Upper lobe of right lung (tissue), 1 donor: ENCODE results near the gene MMAB. TPM values are rescaled to one million over a fixed set of nuclear protein-coding genes. Genes with fewer than 3 reads are reported as not detected.
A peak's percentile ranks its signal among the peaks of the same experiment; 100 is the strongest.

Experiments used
- ATAC-seq: fragments of 200-7000 bp; cut with Tn5 transposase; one replicate; pipeline ENCODE4 v1.9.1; 2020; ENCODE audit warnings: mild to moderate bottlenecking, moderate library complexity
- DNase-seq: peaks from one replicate; pipeline ENCODE4 v3.0.0-alpha.2; 2020
- H3K27ac ChIP-seq: fragments of 200-600 bp; one replicate; pipeline ENCODE4 v1.8.0; 2022
- H3K27me3 ChIP-seq: fragments of 200-600 bp; one replicate; pipeline ENCODE4 v1.8.0; 2022; ENCODE audit warnings: mild to moderate bottlenecking
- H3K36me3 ChIP-seq: fragments of 200-600 bp; one replicate; pipeline ENCODE4 v1.8.0; 2022
- H3K4me1 ChIP-seq: fragments of 200-600 bp; one replicate; pipeline ENCODE4 v1.8.0; 2022
- H3K4me3 ChIP-seq: fragments of 200-600 bp; one replicate; pipeline ENCODE4 v1.8.0; 2022; ENCODE audit warnings: mild to moderate bottlenecking
- H3K9me3 ChIP-seq: fragments of 200-600 bp; one replicate; pipeline ENCODE4 v1.8.0; 2022
- intact Hi-C: fragments of 100-400 bp; cut with DNase I; formaldehyde crosslinking; loops from one replicate; pipeline ENCODE4 v1.11.0; 2022
- total RNA-seq: library from RNA; stranded (reverse); fragmentation: NEBNext Ultra II Directional; extraction: Animal tissue kit (Norgen Biotek cat#: 25700); gene quantifications from one replicate; pipeline ENCODE4 v1.2.1, GENCODE V29; 2021
- TF ChIP-seq, protein P1 (sequence below): fragments of 200-600 bp; IDR thresholded peaks from one replicate; pipeline ENCODE4 v1.8.0; 2022; ENCODE audit warnings: antibody characterized with exemption
- donor health status: DM: no; HTN: yes; CAD: no; lungs with severe emphysema.

MMAB gene
- total RNA-seq, 1 donor from 2014 or later = 58.0 TPM

DNA sequence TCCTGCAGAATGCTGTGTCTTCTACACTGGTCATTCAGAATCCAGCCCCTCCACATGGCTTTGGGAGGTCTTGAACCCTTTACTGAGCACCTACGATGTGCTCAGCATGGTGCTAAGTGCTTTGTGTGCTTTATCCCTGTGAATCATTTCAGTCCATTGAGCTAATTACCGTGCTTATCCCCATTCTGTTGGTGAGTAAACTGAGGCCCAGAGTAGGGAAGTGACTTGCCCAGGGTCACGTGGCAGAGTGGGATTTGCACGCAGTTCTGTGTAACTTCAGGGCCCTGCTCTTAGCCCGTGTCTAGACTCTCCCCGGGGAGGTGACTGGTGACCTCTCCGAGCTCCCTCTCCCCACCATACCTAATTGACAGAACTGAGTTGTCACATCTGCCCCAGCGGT lies 27.7 kb upstream of the MMAB start:
- no peak overlapping the region for H3K27ac ChIP-seq
- H3K27me3 ChIP-seq = peaks cover 1% of the 10 kb centered on the region
- H3K36me3 ChIP-seq = no peaks in the 10 kb centered on the region
- H3K4me1 ChIP-seq = peaks cover 6% of the 10 kb centered on the region
- TF ChIP-seq, protein P1, sequence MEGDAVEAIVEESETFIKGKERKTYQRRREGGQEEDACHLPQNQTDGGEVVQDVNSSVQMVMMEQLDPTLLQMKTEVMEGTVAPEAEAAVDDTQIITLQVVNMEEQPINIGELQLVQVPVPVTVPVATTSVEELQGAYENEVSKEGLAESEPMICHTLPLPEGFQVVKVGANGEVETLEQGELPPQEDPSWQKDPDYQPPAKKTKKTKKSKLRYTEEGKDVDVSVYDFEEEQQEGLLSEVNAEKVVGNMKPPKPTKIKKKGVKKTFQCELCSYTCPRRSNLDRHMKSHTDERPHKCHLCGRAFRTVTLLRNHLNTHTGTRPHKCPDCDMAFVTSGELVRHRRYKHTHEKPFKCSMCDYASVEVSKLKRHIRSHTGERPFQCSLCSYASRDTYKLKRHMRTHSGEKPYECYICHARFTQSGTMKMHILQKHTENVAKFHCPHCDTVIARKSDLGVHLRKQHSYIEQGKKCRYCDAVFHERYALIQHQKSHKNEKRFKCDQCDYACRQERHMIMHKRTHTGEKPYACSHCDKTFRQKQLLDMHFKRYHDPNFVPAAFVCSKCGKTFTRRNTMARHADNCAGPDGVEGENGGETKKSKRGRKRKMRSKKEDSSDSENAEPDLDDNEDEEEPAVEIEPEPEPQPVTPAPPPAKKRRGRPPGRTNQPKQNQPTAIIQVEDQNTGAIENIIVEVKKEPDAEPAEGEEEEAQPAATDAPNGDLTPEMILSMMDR = no peak
- ATAC-seq = no peak
- intact Hi-C loops = no loop called here
- H3K4me3 ChIP-seq = no peak overlapping the region
- DNase-seq = no peak
- H3K9me3 ChIP-seq = no peaks in the 10 kb centered on the region

DNA sequence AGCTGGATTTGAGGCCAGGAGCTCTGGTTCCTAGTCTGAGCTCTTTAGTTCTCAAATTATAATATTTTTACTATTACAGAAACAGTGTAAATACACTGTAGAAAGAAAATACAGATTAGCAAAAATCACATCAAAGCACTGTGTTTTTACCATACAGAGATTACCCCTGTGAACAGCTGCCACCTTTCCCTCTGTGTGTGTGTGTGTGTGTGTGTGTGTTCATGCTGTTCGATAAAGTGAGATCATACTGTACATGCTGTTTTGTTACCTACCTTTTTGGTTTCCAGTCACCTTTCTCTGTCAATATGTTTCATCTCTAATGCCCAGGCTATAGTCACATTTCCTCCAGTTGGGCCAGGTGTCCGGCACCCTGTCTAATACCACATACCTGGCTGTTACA lies 27.2 kb upstream of the MMAB start:
- TF ChIP-seq, protein P1 = no peak
- Histone ChIP-seq H3K4me3 (no peak overlapping the region), H3K36me3 (no peaks in the 10 kb centered on the region), H3K27me3 (no peaks in the 10 kb centered on the region), H3K4me1 (peaks cover 6% of the 10 kb centered on the region), H3K27ac (no peak overlapping the region), H3K9me3 (no peaks in the 10 kb centered on the region)
- no peak for ATAC-seq
- no peak for DNase-seq
- intact Hi-C loops = no loop called here

DNA sequence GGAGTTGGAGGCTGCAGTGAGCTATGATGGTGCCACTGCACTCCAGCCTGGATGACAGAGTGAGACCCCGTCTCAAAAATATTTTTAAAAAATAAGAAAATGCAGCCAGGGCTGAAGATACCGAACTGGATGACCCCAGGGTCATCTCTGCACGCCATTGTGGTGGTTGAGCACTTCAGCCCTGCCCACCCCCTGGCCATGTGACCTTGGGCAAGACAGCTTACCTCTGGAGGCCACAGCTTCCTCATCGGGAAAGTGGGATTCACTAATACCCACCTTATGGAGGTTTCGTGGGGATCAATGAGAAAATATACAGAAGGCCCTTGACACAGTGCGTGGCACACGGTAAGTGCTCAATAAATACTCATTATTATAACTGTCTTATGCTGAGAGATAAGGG lies 25.8 kb upstream of the MMAB start:
- TF ChIP-seq, protein P1 = no peak
- H3K36me3 ChIP-seq = peaks cover 9% of the 10 kb centered on the region
- H3K27ac ChIP-seq = no peak overlapping the region
- ATAC-seq (no peak), DNase-seq (no peak)
- H3K9me3 ChIP-seq = no peaks in the 10 kb centered on the region
- no peak overlapping the region for H3K4me3 ChIP-seq
- H3K27me3 ChIP-seq = no peaks in the 10 kb centered on the region
- intact Hi-C loops = loop anchor here (5.0 kb wide), 1 partner anchor 178 kb away; no protein-coding TSS in a partner anchor
- peaks cover 6% of the 10 kb centered on the region for H3K4me1 ChIP-seq

DNA sequence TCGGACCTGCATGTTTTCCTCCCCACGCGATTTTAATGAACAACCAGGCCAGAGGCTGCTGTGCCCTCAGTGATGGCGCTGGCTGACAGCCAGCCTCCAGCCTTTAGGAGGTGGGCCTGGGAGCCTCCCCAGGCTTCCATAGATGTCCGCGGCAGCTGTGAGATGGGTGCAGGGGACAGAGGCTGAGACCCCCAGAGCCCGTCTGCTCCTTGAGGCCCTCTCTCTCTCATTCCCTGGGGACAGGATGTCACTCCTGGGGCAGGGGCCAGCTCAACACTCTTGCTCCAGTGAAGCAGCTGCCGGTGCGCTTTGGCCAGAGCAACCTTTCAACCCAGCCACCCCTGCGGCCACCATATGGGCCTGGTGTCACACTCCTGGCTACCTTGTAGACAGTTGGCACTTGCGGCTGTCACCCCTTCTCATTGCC lies 25.1 kb upstream of the MMAB start:
- TF ChIP-seq, protein P1 = no peak
- Histone ChIP-seq H3K27ac (no peak overlapping the region), H3K4me1 (peaks cover 6% of the 10 kb centered on the region), H3K9me3 (no peaks in the 10 kb centered on the region), H3K4me3 (no peak overlapping the region), H3K36me3 (peaks cover 9% of the 10 kb centered on the region), H3K27me3 (no peaks in the 10 kb centered on the region)
- DNase-seq (no peak), ATAC-seq (no peak)
- intact Hi-C loops = loop anchor here (5.0 kb wide), 1 partner anchor 179 kb away; no protein-coding TSS in a partner anchor

DNA sequence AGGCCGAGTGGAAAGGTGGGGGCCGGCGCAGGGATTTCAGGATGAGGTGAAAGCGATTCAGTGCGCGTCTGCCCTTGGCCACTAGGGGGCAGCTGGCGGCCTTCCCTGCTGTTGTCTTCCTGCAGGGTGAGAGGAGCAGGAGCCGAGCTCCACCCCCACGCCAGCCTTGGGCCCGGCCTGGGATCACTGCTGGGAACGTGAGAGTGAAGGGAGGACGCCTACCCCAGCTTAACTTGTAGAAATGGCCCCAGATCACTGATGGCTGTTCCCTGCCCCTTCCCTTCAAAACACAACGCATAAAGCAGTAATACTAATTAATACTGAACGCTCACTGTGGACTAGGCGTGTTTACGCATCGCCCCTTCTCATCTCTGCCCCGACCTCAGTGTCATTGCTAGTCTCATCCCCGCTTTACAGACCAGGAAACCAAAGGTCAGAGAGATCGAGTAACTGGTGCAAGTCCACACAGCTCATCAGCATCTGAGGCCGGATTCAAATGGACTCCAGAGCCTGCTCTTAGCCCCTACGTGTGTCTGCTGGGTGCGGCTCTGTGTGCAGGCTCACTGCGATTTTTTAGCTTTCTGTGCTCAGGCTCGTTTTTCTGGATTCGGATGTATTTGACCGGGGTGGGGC lies 24.6 kb upstream of the MMAB start:
- H3K27me3 ChIP-seq = no peaks in the 10 kb centered on the region
- DNase-seq (peak; percentile 92), ATAC-seq (peak; percentile 95)
- intact Hi-C loops = loop anchor here (5.0 kb wide), 1 partner anchor 179 kb away; no protein-coding TSS in a partner anchor
- TF ChIP-seq, protein P1 = peak; percentile 97
- no peaks in the 10 kb centered on the region for H3K9me3 ChIP-seq
- no peak overlapping the region for H3K4me3 ChIP-seq
- H3K27ac ChIP-seq = no peak overlapping the region
- H3K36me3 ChIP-seq = peaks cover 9% of the 10 kb centered on the region
- H3K4me1 ChIP-seq = peaks cover 6% of the 10 kb centered on the region
